NCI-H2081 treated with DMSO at 0.1 percent for 48 hours (cell line): Measurements from ENCODE around the gene LPIN1.

ENCODE experiments used
- DNase-seq: peaks from one replicate; lab custom pipeline; 2025; lab: John Stamatoyannopoulos, UW

Gene LPIN1

GRCh38 chr2:11866358-11867335 is 120.2 kb downstream of the LPIN1 start:
- DNase-seq: no peak

GRCh38 chr2:11867926-11868325 is 121.5 kb downstream of the LPIN1 start:
- no peak for DNase-seq

- no peak for DNase-seq
These were observed 123.1 kb downstream of the LPIN1 start for GRCh38 chr2:11869391-11869991.

- no peak for DNase-seq
These were observed 123.6 kb downstream of the LPIN1 start for GRCh38 chr2:11870064-11870463.

GRCh38 chr2:11870584-11870983 is 124.2 kb downstream of the LPIN1 start:
- DNase-seq: no peak

GRCh38 chr2:11871421-11871820 is 125.0 kb downstream of the LPIN1 start:
- DNase-seq: no peak

GRCh38 chr2:11872247-11872947 is 126.0 kb downstream of the LPIN1 start:
- no peak for DNase-seq

- DNase-seq: no peak
These were observed 126.5 kb downstream of the LPIN1 start for GRCh38 chr2:11872948-11873269.

- DNase-seq: no peak
These were observed 127.1 kb downstream of the LPIN1 start for GRCh38 chr2:11873356-11874154.

- DNase-seq: no peak
These were observed 128.4 kb downstream of the LPIN1 start for GRCh38 chr2:11874861-11875260.

- DNase-seq: no peak
These were observed 129.0 kb downstream of the LPIN1 start for GRCh38 chr2:11875481-11875880.

GRCh38 chr2:11876436-11876835 is 130.0 kb downstream of the LPIN1 start:
- DNase-seq: no peak

GRCh38 chr2:11876889-11877288 is 130.5 kb downstream of the LPIN1 start:
- no peak for DNase-seq
